H1 (cell line): ENCODE measurements around the gene PRTN3.
A peak's percentile ranks its signal among the peaks of the same experiment; 100 is the strongest.

Source experiments
- CBX5 ChIP-seq: fragments of 300-800, 300-1000 bp; sonication (generic); IDR thresholded peaks from 2 replicates; pipeline ENCODE4 v1.7.1; 2016; ENCODE audit warnings: antibody characterized with exemption, low read length, low read depth
- EZH2 ChIP-seq: fragments of 200-600 bp; sonication (generic); IDR thresholded peaks from 2 replicates; pipeline ENCODE4 v1.7.1; 2012; ENCODE audit warnings: low read depth, mild to moderate bottlenecking, moderate library complexity, low read length, inconsistent platforms; ENCODE audit not compliant: severe bottlenecking
- POLR2AphosphoS5 ChIP-seq: IDR thresholded peaks from 2 replicates; pipeline ENCODE4 v1.6.1; 2011; ENCODE audit warnings: low read depth, low read length
- SIN3A ChIP-seq, 2 experiments: IDR thresholded peaks in 1 of 2; conservative IDR thresholded peaks in 1 of 2; 2 replicates each; pipeline ENCODE4 v1.6.1; 2011 to 2012; ENCODE audit warnings: low read length in 2 of 2, improper control_type of control experiment in 1 of 2, low read depth in 1 of 2, mild to moderate bottlenecking in 1 of 2
- SIX5 ChIP-seq: IDR thresholded peaks from 2 replicates; pipeline ENCODE4 v1.6.1; 2011; ENCODE audit warnings: mild to moderate bottlenecking, low read depth, low read length
- TAF1 ChIP-seq: IDR thresholded peaks from 2 replicates; pipeline ENCODE4 v1.6.1; 2011; ENCODE audit warnings: mild to moderate bottlenecking, low read depth, low read length
- TBP ChIP-seq: IDR thresholded peaks from 2 replicates; pipeline ENCODE4 v1.6.1; 2011; ENCODE audit warnings: low read depth, low read length, improper control_type of control experiment
- YY1 ChIP-seq: IDR thresholded peaks from 2 replicates; pipeline ENCODE4 v1.6.1; 2011; ENCODE audit warnings: low read depth, mild to moderate bottlenecking, low read length
- ZNF274 ChIP-seq: IDR thresholded peaks from 2 replicates; pipeline ENCODE4 v1.7.0; 2012; ENCODE audit warnings: low read length, borderline replicate concordance; ENCODE audit errors: extremely low read depth
- TF ChIP-seq, protein P1 (sequence below): IDR thresholded peaks from 2 replicates; pipeline ENCODE4 v1.6.1; 2011; ENCODE audit warnings: low read length, improper control_type of control experiment
- TF ChIP-seq, protein P2 (sequence below), 3 experiments: IDR thresholded peaks; 1 replicate in 2 of 3; 2 replicates in 1 of 3; pipeline versions ENCODE4 v1.5.1 to v1.6.1; 2011; ENCODE audit warnings: low read length in 3 of 3, mild to moderate bottlenecking in 3 of 3, inconsistent platforms in 2 of 3, low read depth in 1 of 3, moderate library complexity in 1 of 3; ENCODE audit not compliant: insufficient read depth in 1 of 3; ENCODE audit errors: control extremely low read depth in 1 of 3

DNA sequence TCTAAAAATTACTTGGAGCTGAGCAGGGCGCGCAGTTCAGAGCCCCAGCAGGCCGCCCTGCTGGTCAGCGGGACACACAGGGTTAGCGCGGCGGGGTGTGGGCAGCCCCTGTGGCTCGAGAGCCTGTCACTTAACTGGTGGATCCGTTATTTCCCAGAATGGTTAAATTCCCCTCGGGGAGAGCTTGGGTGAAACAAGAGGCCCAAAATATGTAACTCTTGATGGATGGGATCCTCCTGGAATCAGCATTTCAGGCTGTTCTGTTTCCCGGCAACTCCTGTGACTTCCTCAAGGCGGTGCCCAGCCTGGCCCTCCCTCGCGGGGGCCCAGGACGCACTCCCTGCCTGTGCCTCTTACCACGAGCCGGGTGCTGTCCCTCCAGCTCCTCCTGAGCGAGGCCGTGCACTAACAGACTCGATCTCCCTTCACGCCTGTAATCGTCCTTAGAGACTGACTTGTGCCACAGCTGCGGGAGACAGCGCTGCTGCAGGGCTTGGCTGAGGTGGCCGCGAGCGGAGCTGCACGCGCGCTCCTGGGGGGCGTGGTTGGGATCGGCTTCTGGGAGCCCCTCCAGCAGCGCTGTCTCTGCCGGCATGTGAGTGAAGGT is 33.9 kb upstream of the PRTN3 start:
- TF ChIP-seq, protein P1, sequence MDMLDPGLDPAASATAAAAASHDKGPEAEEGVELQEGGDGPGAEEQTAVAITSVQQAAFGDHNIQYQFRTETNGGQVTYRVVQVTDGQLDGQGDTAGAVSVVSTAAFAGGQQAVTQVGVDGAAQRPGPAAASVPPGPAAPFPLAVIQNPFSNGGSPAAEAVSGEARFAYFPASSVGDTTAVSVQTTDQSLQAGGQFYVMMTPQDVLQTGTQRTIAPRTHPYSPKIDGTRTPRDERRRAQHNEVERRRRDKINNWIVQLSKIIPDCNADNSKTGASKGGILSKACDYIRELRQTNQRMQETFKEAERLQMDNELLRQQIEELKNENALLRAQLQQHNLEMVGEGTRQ: no peak
- TF ChIP-seq TAF1 (no peak), CBX5 (no peak), EZH2 (no peak), YY1 (no peak), TBP (no peak), SIN3A (conservative IDR thresholded peaks at IDR 0.05 in 1 of 2, IDR thresholded peaks at IDR 0.05 in 1 of 2; ENCODE audit: low read depth in 1 of 2, low read length in 2 of 2) (no peak), SIX5 (no peak), ZNF274 (no peak), POLR2AphosphoS5 (peak; percentile 33; the same call in 1 of the 2 replicates)
- TF ChIP-seq, protein P2, sequence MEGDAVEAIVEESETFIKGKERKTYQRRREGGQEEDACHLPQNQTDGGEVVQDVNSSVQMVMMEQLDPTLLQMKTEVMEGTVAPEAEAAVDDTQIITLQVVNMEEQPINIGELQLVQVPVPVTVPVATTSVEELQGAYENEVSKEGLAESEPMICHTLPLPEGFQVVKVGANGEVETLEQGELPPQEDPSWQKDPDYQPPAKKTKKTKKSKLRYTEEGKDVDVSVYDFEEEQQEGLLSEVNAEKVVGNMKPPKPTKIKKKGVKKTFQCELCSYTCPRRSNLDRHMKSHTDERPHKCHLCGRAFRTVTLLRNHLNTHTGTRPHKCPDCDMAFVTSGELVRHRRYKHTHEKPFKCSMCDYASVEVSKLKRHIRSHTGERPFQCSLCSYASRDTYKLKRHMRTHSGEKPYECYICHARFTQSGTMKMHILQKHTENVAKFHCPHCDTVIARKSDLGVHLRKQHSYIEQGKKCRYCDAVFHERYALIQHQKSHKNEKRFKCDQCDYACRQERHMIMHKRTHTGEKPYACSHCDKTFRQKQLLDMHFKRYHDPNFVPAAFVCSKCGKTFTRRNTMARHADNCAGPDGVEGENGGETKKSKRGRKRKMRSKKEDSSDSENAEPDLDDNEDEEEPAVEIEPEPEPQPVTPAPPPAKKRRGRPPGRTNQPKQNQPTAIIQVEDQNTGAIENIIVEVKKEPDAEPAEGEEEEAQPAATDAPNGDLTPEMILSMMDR (IDR thresholded peaks at IDR 0.05; ENCODE audit: control extremely low read depth in 1 of 3, insufficient read depth in 1 of 3, low read depth in 1 of 3, low read length in 3 of 3): no peak
